Bone marrow (tissue), 2 donors: Measurements from ENCODE around the gene GALNT13.

Source experiments
- DNase-seq, 2 donors: peaks; one replicate each; lab custom pipeline; 2025; lab: John Stamatoyannopoulos, UW

Gene GALNT13

GRCh38 chr2:153871231-153872221, at the start of gene GALNT13:
Gene GALNT13 (plus strand): TSS chr2:153871922.
- no peak for DNase-seq

- no peak for DNase-seq
Observed at GRCh38 chr2:153823880-153824279, 47.8 kb upstream of the GALNT13 start.

GRCh38 chr2:153828335-153828734, 43.4 kb upstream of the GALNT13 start:
- DNase-seq = no peak

GRCh38 chr2:153834662-153835061, 37.1 kb upstream of the GALNT13 start:
- DNase-seq = no peak

GRCh38 chr2:153858250-153858649, 13.5 kb upstream of the GALNT13 start:
- DNase-seq = no peak

- no peak for DNase-seq
Observed at GRCh38 chr2:153864022-153864421, 7.7 kb upstream of the GALNT13 start.

GRCh38 chr2:153866595-153866994, 5.1 kb upstream of the GALNT13 start:
- DNase-seq = no peak

GRCh38 chr2:153870308-153870707, 1.4 kb upstream of the GALNT13 start:
- DNase-seq = no peak

GRCh38 chr2:153872311-153873051, 759 bp downstream of the GALNT13 start:
- no peak for DNase-seq

- no peak for DNase-seq
Observed at GRCh38 chr2:153873052-153874048, 1.6 kb downstream of the GALNT13 start.

GRCh38 chr2:153875801-153876466, 4.2 kb downstream of the GALNT13 start:
- no peak for DNase-seq

- no peak for DNase-seq
Observed at GRCh38 chr2:153880926-153881325, 9.2 kb downstream of the GALNT13 start.

GRCh38 chr2:153886833-153887232, 15.1 kb downstream of the GALNT13 start:
- no peak for DNase-seq

- no peak for DNase-seq
Observed at GRCh38 chr2:153890576-153890975, 18.9 kb downstream of the GALNT13 start.

- no peak for DNase-seq
Observed at GRCh38 chr2:153891051-153891450, 19.3 kb downstream of the GALNT13 start.

GRCh38 chr2:153912798-153913396, 41.2 kb downstream of the GALNT13 start:
- DNase-seq = no peak

GRCh38 chr2:153917570-153917969, 45.8 kb downstream of the GALNT13 start:
- DNase-seq = no peak

- no peak for DNase-seq
Observed at GRCh38 chr2:153935511-153935910, 63.8 kb downstream of the GALNT13 start.

GRCh38 chr2:153939124-153939796, 67.5 kb downstream of the GALNT13 start:
- no peak for DNase-seq

- DNase-seq = no peak
Observed at GRCh38 chr2:153940511-153940910, 68.8 kb downstream of the GALNT13 start.
